HT1080 (cell line): ENCODE measurements around the gene KRAS. TPM values are rescaled to one million over a fixed set of nuclear protein-coding genes. Genes with fewer than 3 reads are reported as not detected.

Source experiments
- DNase-seq: peaks from one replicate; pipeline ENCODE4 v3.0.0-alpha.2; 2015; ENCODE audit warnings: low read depth
- total RNA-seq: library from RNA; depleted of rRNA; stranded (reverse); fragments of >200 nt; shearing (Covaris generic); gene quantifications from 2 replicates; pipeline ENCODE4 v1.2.3, GENCODE V29; 2014; rRNA removed

KRAS gene
- total RNA-seq, 1 experiment from 2014 or later, result 11.2 TPM

- DNase-seq, result no peak
These were observed 53.1 kb downstream of the KRAS start for GRCh38 chr12:25197608-25198007.

- DNase-seq, result peak; percentile 93
These were observed 55.4 kb downstream of the KRAS start, which contains the start of the genes DNAI7 and ETFRF1 for GRCh38 chr12:25195056-25195971. Gene DNAI7, minus strand, starts transcription at chr12:25195160. Its CDS starts 82 bp downstream, at chr12:25195078. Gene ETFRF1, plus strand, starts transcription at chr12:25195237. Its CDS starts 8,720 bp downstream, at chr12:25203957.

- DNase-seq, result no peak
These were observed 56.0 kb downstream of the KRAS start for GRCh38 chr12:25194722-25195055.

GRCh38 chr12:25194214-25194613, 56.5 kb downstream of the KRAS start:
- DNase-seq, result no peak

GRCh38 chr12:25190793-25191192, 59.9 kb downstream of the KRAS start:
- no peak for DNase-seq

GRCh38 chr12:25189656-25190055, 61.1 kb downstream of the KRAS start:
- no peak for DNase-seq

GRCh38 chr12:25187781-25188180, 62.9 kb downstream of the KRAS start:
- DNase-seq, result peak; percentile 89

GRCh38 chr12:25186788-25187402, 63.8 kb downstream of the KRAS start:
- DNase-seq, result peak; percentile 18

- DNase-seq, result no peak
These were observed 64.5 kb downstream of the KRAS start for GRCh38 chr12:25186038-25186787.

- no peak for DNase-seq
These were observed 66.6 kb downstream of the KRAS start for GRCh38 chr12:25184132-25184531.

GRCh38 chr12:25182765-25183164, 68.0 kb downstream of the KRAS start:
- DNase-seq, result no peak

GRCh38 chr12:25162866-25163265, 87.9 kb downstream of the KRAS start:
- DNase-seq, result no peak

- no peak for DNase-seq
These were observed 94.7 kb downstream of the KRAS start for GRCh38 chr12:25156061-25156460.

- DNase-seq, result peak; percentile 26
These were observed 95.6 kb downstream of the KRAS start for GRCh38 chr12:25155022-25155576.

Other genes starting within 250 kb of the KRAS start
- not detected in 2 replicates for gene DNAI7, start 55.8 kb downstream of the KRAS start, total RNA-seq
- 6.5 and 7.6 TPM in 2 replicates for gene ETFRF1, start 55.7 kb downstream of the KRAS start, total RNA-seq